Left lung (tissue), 10 donors: ENCODE results near the gene CD48. TPM values are rescaled to one million over a fixed set of nuclear protein-coding genes. Genes with fewer than 3 reads are reported as not detected.
A peak's percentile ranks its signal among the peaks of the same experiment; 100 is the strongest.
"Not testable (repeated sequence)": the region's sequence is repeated elsewhere in the genome, so short reads cannot be mapped to it uniquely, and the experiment has no call there.

ENCODE experiments used
- ATAC-seq: fragments of 200-7000 bp; cut with Tn5 transposase; one replicate; pipeline ENCODE4 v1.9.1; 2020; ENCODE audit warnings: moderate library complexity
- DNase-seq, 4 donors: peaks; one replicate each; pipeline ENCODE4 v3.0.0-alpha.2; 2013 to 2020
- H3K27ac ChIP-seq, 2 donors: fragments of 200-600 bp; sonication (generic) in 1 of 2; one replicate each; pipeline versions ENCODE4 v1.5.0 to v1.8.0; 2020 to 2021
- H3K27me3 ChIP-seq, 2 donors: fragments of 200-600 bp; sonication (generic) in 1 of 2; one replicate each; pipeline versions ENCODE4 v1.5.0 to v1.8.0; 2020 to 2021
- H3K36me3 ChIP-seq, 2 donors: fragments of 200-600 bp; sonication (generic) in 1 of 2; one replicate each; pipeline versions ENCODE4 v1.5.0 to v1.8.0; 2020 to 2021
- H3K4me1 ChIP-seq, 2 donors: fragments of 200-600 bp; one replicate each; pipeline ENCODE4 v1.8.0; 2021
- H3K4me3 ChIP-seq, 2 donors: fragments of 200-600 bp; sonication (generic) in 1 of 2; one replicate each; pipeline versions ENCODE4 v1.5.0 to v1.8.0; 2020 to 2021; ENCODE audit warnings: mild to moderate bottlenecking in 1 of 2
- H3K9me3 ChIP-seq, 2 donors: fragments of 200-600 bp; sonication (generic) in 1 of 2; one replicate each; pipeline versions ENCODE4 v1.5.0 to v1.8.0; 2020 to 2021
- intact Hi-C, 2 donors: fragments of 100-400 bp; cut with DNase I; formaldehyde crosslinking; loops; one replicate each; pipeline versions ENCODE4 v1.11.2 to v1.14.2; 2022
- polyA plus RNA-seq, 6 donors: library from polyadenylated mRNA; unstranded; fragments of 120-200 nt; gene quantifications; one replicate each; pipeline ENCODE4 v1.2.1, GENCODE V29; 2013; ENCODE audit not compliant: insufficient read length in 6 of 6
- total RNA-seq, 2 donors: library from RNA; stranded (reverse); fragmentation: NEBNext Ultra II Directional; extraction: Animal tissue kit (Norgen Biotek cat#: 25700); gene quantifications; one replicate each; pipeline ENCODE4 v1.2.1, GENCODE V29; 2021
- TF ChIP-seq, protein P1 (sequence below), 2 donors: fragments of 200-600 bp; sonication (generic) in 1 of 2; IDR thresholded peaks; one replicate each; pipeline versions ENCODE4 v1.5.0 to v1.8.0; 2021; ENCODE audit warnings: antibody characterized with exemption in 2 of 2
- donor health status: DM: no; HTN: yes; CAD: no.
- donor health status: DM: no; HTN: no; CAD: no.

Gene CD48
- total and polyA plus RNA-seq, 8 donors, result 5.8 to 35.5 (median 7.5) TPM

GRCh38 chr1:160656737-160657136, 54.9 kb downstream of the CD48 start:
- H3K9me3 ChIP-seq, result no peaks in the 10 kb centered on the region
- peaks cover 0 to 28% of the 10 kb centered on the region in 2 donors for H3K4me1 ChIP-seq
- H3K4me3 ChIP-seq, result no peak overlapping the region
- intact Hi-C loops, result no loop called here
- DNase-seq (no peak), ATAC-seq (no peak)
- no peak overlapping the region for H3K27ac ChIP-seq
- no peaks in the 10 kb centered on the region for H3K36me3 ChIP-seq
- no peaks in the 10 kb centered on the region for H3K27me3 ChIP-seq
- TF ChIP-seq, protein P1, sequence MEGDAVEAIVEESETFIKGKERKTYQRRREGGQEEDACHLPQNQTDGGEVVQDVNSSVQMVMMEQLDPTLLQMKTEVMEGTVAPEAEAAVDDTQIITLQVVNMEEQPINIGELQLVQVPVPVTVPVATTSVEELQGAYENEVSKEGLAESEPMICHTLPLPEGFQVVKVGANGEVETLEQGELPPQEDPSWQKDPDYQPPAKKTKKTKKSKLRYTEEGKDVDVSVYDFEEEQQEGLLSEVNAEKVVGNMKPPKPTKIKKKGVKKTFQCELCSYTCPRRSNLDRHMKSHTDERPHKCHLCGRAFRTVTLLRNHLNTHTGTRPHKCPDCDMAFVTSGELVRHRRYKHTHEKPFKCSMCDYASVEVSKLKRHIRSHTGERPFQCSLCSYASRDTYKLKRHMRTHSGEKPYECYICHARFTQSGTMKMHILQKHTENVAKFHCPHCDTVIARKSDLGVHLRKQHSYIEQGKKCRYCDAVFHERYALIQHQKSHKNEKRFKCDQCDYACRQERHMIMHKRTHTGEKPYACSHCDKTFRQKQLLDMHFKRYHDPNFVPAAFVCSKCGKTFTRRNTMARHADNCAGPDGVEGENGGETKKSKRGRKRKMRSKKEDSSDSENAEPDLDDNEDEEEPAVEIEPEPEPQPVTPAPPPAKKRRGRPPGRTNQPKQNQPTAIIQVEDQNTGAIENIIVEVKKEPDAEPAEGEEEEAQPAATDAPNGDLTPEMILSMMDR (IDR thresholded peaks at IDR 0.05), result no peak

GRCh38 chr1:160653620-160654016, 58.0 kb downstream of the CD48 start:
- no peak for ATAC-seq
- no peak for DNase-seq
- intact Hi-C loops, result no loop called here
- TF ChIP-seq, protein P1 (IDR thresholded peaks at IDR 0.05), result no peak
- Histone ChIP-seq H3K36me3 (no peaks in the 10 kb centered on the region), H3K4me1 (peaks cover 0 to 23% of the 10 kb centered on the region in 2 donors), H3K9me3 (no peaks in the 10 kb centered on the region), H3K4me3 (no peak overlapping the region), H3K27ac (no peak overlapping the region), H3K27me3 (no peaks in the 10 kb centered on the region)

- no peak for DNase-seq
- no peaks in the 10 kb centered on the region for H3K9me3 ChIP-seq
- no peak overlapping the region for H3K27ac ChIP-seq
- no peak for ATAC-seq
- H3K27me3 ChIP-seq, result no peaks in the 10 kb centered on the region
- intact Hi-C loops, result no loop called here
- TF ChIP-seq, protein P1 (IDR thresholded peaks at IDR 0.05), result no peak
- H3K4me3 ChIP-seq, result no peak overlapping the region
- H3K36me3 ChIP-seq, result no peaks in the 10 kb centered on the region
- peaks cover 0 to 18% of the 10 kb centered on the region in 2 donors for H3K4me1 ChIP-seq
These were observed 58.5 kb downstream of the CD48 start for GRCh38 chr1:160652924-160653619.

DNA sequence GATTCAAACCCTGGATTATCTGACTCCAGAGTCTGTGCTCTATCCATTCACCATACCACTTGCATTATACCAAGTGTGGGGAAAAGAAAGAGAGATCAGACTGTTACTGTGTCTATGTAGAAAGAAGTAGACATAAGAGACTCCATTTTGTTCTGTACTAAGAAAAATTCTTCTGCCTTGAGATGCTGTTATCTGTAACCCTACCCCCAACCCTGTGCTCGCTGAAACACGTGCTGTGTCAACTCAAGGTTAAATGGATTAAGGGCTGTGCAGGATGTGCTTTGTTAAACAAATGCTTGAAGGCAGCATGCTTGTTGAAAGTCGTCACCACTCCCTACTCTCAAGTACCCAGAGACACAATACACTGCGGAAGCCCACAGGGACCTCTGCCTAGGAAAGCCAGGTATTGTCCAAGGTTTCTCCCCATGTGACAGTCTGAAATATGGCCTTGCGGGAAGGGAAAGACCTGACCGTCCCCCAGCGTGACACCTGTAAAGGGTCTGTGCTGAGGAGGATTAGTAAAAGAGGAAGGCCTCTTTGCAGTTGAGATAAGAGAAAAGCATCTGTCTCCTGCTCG, 59.5 kb downstream of the CD48 start:
- H3K36me3 ChIP-seq, H3K27ac ChIP-seq, intact Hi-C loops, H3K27me3 ChIP-seq, ATAC-seq, H3K4me3 ChIP-seq, H3K9me3 ChIP-seq: not testable (repeated sequence)
- DNase-seq, result peak in 1 of 4 donors; percentile 26
- peaks cover 0 to 15% of the 10 kb centered on the region in 2 donors for H3K4me1 ChIP-seq

- Histone ChIP-seq H3K36me3 (no peaks in the 10 kb centered on the region), H3K27ac (no peak overlapping the region), H3K4me3 (no peak overlapping the region), H3K4me1 (peaks cover 0 to 17% of the 10 kb centered on the region in 2 donors), H3K9me3 (no peaks in the 10 kb centered on the region), H3K27me3 (no peaks in the 10 kb centered on the region)
- TF ChIP-seq, protein P1 (IDR thresholded peaks at IDR 0.05), result no peak
- intact Hi-C loops, result no loop called here
- ATAC-seq (no peak), DNase-seq (no peak)
These were observed 60.1 kb downstream of the CD48 start for GRCh38 chr1:160651433-160652064.
